ENCODE results near the gene PIK3R2. TPM values are rescaled to one million over a fixed set of nuclear protein-coding genes. Genes with fewer than 3 reads are reported as not detected.

PIK3R2 gene
- total RNA-seq, 1 experiment from 2014 or later, result 42.8 TPM

GRCh38 chr19:18202778-18203407 is 49.9 kb downstream of the PIK3R2 start:
- peaks cover 0 to 2% of the 10 kb centered on the region in 2 experiments; a peak in 1 of 5 replicates for H3K9me3 Mint-ChIP-seq
- Histone ChIP-seq H4K91ac (ENCODE audit: insufficient read length, low read depth, low read length) (no peak overlapping the region), H3K27ac (ENCODE audit: insufficient read length, low read depth, low read length) (no peak overlapping the region), H2BK5ac (ENCODE audit: insufficient read length, low read length) (no peak overlapping the region), H3K79me2 (ENCODE audit: insufficient read depth, low read length) (no peaks in the 10 kb centered on the region; the same call in 1 of the 2 replicates), H3K4me1 (ENCODE audit: insufficient read depth, low read length) (no peaks in the 10 kb centered on the region), H4K8ac (replicated peaks; ENCODE audit: insufficient read length, low read depth, low read length) (no peak overlapping the region), H3K4me2 (ENCODE audit: insufficient read depth, insufficient read length, low read length) (peak overlapping the region; percentile 77), H3T11ph (ENCODE audit: low read length) (no peak overlapping the region), H3K79me1 (ENCODE audit: insufficient read depth, low read depth, low read length, poor library complexity, severe bottlenecking) (no peaks in the 10 kb centered on the region), H4K5ac (ENCODE audit: insufficient read length, low read depth, low read length) (no peak overlapping the region), H2BK12ac (ENCODE audit: insufficient read length, low read depth, low read length) (no peak overlapping the region), H3K23ac (ENCODE audit: insufficient read length, low read depth, low read length) (no peak overlapping the region), H2AK5ac (ENCODE audit: insufficient read length, low read length) (no peak overlapping the region), H3K14ac (ENCODE audit: insufficient read depth, low read length) (no peak overlapping the region; the same call in 1 of the 2 replicates), H3K23me2 (ENCODE audit: insufficient read length, low read depth, low read length, poor library complexity, severe bottlenecking) (peaks cover 15% of the 10 kb centered on the region), H3K9ac (ENCODE audit: extremely low read depth, insufficient read length, low read length) (peak overlapping the region; percentile 3), H3K56ac (ENCODE audit: insufficient read length, low read depth, low read length) (no peak overlapping the region), H3K4ac (ENCODE audit: low read depth, low read length) (no peak overlapping the region), H4K20me1 (ENCODE audit: control insufficient read depth, insufficient read depth, insufficient read length) (peaks cover 4% of the 10 kb centered on the region), H2BK120ac (ENCODE audit: low read depth, low read length, poor library complexity, severe bottlenecking) (no peak overlapping the region), H2BK20ac (ENCODE audit: low read depth, low read length, poor library complexity, severe bottlenecking) (no peak overlapping the region), H2AFZ (ENCODE audit: low read length) (no peak overlapping the region), H3K9me3 (ENCODE audit: control insufficient read depth, low read depth, low read length) (no peaks in the 10 kb centered on the region), H3K18ac (ENCODE audit: insufficient read length, low read depth, low read length) (no peak overlapping the region), H3K27me3 (ENCODE audit: insufficient read depth, low read length) (no peaks in the 10 kb centered on the region), H2BK15ac (ENCODE audit: low read depth, low read length) (no peak overlapping the region)
- H3K27ac Mint-ChIP-seq, result peak overlapping the region; percentile 19 to 93 (median 79); a peak in 6 of 7 replicates
- peak; percentile 49 for DNase-seq
- H3K4me1 Mint-ChIP-seq, result peaks cover 4 to 26% of the 10 kb centered on the region in 2 experiments
- H3K4me3 Mint-ChIP-seq, result peak overlapping the region; percentile 80 to 97
- peaks cover 21 to 34% (median 27%) of the 10 kb centered on the region in 3 experiments; a peak in 6 of 7 replicates for H3K36me3 Mint-ChIP-seq (ENCODE audit: insufficient read depth in 1 of 3, low read depth in 3 of 3)
- no CpG with 5 or more reads among the region's 32 CpGs for WGBS (ENCODE audit: extremely low coverage, insufficient read length, low lambda C conversion rate)
- TF ChIP-seq CTCF (conservative IDR thresholded peaks at IDR 0.05), result peak; percentile 70
- peaks cover 3% of the 10 kb centered on the region; the same call in 1 of the 2 replicates for H3K27me3 Mint-ChIP-seq (ENCODE audit: low read depth)

All from H9 (cell line).